GM13977 (cell line): Measurements from ENCODE around the gene LRP1-AS.

Experiments
- DNase-seq: peaks from one replicate; pipeline ENCODE4 v3.0.0; 2012; ENCODE audit warnings: low spot score
- CTCF ChIP-seq: IDR thresholded peaks from 2 replicates; pipeline ENCODE4 v1.5.1; 2012; ENCODE audit warnings: mild to moderate bottlenecking, control low read depth; ENCODE audit not compliant: insufficient read depth; ENCODE audit errors: extremely low read depth, missing control alignments
- in situ Hi-C: fragments of 300-500 bp; cut with MboI; formaldehyde crosslinking; loops from one replicate; pipeline ENCODE4 v1.12.0; 2022; ENCODE audit warnings: low sequenced_read_pairs, low pct_unique_long_range_greater_than_20kb, mixed read lengths, inconsistent platforms; ENCODE audit not compliant: unreplicated experiment

Gene LRP1-AS

GRCh38 chr12:57109207-57110103 lies 38.0 kb downstream of the LRP1-AS start:
- no peak for DNase-seq
- in situ Hi-C loops, result loop anchor here (10.0 kb wide), 1 partner anchor 355 kb away; the partner anchor contains the start of gene PRIM1
- TF ChIP-seq CTCF, result no peak

- DNase-seq, result no peak
- in situ Hi-C loops, result no loop called here
- no peak for TF ChIP-seq CTCF
Measured at GRCh38 chr12:57107456-57108155, 39.8 kb downstream of the LRP1-AS start.

- DNase-seq, result no peak
- TF ChIP-seq CTCF, result no peak
- in situ Hi-C loops, result no loop called here
Measured at GRCh38 chr12:57106021-57106708, 41.3 kb downstream of the LRP1-AS start.

GRCh38 chr12:57105011-57105753 lies 42.2 kb downstream of the LRP1-AS start:
- DNase-seq, result no peak
- TF ChIP-seq CTCF, result no peak
- in situ Hi-C loops, result no loop called here

- DNase-seq, result no peak
- in situ Hi-C loops, result no loop called here
- TF ChIP-seq CTCF, result no peak
Measured at GRCh38 chr12:57104292-57104910, 43.0 kb downstream of the LRP1-AS start.
